OCI-M1 (cell line): Measurements from ENCODE around the gene ANGPTL7.
"Not testable (repeated sequence)": the region's sequence is repeated elsewhere in the genome, so short reads cannot be mapped to it uniquely, and the experiment has no call there.

Experiments used
- DNase-seq: peaks from one replicate; lab custom pipeline; 2025; lab: John Stamatoyannopoulos, UW

The ANGPTL7 gene

DNA sequence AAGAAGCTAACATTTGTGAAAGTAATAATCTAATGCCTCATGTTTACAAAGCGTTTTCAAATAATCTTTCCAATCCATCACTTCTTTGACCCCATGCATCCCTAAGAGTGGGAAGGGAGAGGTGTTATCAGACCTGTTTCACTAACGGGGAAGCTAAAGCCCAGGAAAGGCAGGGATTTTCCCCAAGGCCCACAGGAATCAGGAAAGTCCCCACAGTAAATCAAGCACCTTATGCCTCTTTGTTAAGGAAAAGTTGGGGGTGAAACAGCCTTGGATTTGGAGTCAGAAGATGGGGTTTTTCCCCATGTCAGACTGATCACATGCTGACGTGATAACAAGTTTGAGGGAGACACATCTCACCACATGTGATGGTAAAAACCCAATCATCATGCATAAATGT lies 20.0 kb upstream of the ANGPTL7 start:
- no peak for DNase-seq

DNA sequence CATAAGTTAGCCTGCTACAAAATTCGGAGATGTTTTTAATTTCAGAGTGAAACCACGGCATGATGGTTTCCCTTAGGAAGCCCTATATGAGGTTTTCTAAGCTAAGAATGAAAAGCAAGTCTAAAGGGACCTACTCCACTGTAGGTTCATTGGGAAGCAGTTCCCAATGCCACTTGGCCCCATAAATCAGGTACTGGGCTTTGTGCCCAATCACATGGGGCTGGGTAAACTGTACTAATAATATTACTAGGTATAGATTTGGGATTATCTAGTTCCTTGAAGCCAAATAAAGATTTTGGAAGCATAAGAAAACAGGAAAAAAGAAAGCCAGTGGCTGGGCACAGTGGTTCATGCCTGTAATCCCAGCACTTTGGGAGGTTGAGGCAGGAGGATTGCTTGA lies 19.1 kb upstream of the ANGPTL7 start:
- DNase-seq: no peak

DNA sequence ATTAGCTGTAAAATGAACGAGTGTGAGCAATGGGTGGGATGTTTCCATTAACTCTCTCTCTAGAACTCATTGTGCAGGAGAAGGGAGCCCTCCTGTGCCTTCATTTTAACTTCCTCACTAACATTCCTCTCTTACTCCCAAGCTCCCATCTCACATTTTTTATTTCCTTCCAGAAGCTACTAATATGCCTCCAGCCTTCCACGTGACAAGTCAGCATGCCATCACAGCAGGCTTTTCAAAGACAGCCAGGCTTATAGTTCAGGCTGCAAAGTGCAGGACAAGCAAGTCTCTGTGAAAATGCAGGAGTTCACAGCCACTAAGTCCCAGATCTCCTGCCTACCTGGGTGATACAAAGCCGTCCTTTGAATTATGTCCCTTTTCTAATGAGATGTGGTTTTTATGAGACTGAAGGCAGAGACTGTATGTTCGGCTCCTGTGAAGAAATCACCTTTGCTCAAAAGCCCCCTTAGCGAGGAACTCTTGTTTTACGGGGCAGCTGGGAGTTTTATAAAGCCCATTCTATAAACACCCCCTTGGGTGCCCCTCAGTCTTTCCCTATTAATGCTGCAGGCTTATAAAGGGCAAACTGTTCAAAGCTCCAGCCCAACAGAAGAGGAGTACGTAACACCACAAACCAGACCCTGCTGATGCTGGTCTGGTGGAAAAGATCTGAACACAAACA lies 14.8 kb upstream of the ANGPTL7 start:
- DNase-seq: no peak

- no peak for DNase-seq
These were observed 13.7 kb upstream of the ANGPTL7 start for GRCh38 chr1:11175461-11175860.

GRCh38 chr1:11176081-11176706 lies 13.0 kb upstream of the ANGPTL7 start:
- no peak for DNase-seq

DNA sequence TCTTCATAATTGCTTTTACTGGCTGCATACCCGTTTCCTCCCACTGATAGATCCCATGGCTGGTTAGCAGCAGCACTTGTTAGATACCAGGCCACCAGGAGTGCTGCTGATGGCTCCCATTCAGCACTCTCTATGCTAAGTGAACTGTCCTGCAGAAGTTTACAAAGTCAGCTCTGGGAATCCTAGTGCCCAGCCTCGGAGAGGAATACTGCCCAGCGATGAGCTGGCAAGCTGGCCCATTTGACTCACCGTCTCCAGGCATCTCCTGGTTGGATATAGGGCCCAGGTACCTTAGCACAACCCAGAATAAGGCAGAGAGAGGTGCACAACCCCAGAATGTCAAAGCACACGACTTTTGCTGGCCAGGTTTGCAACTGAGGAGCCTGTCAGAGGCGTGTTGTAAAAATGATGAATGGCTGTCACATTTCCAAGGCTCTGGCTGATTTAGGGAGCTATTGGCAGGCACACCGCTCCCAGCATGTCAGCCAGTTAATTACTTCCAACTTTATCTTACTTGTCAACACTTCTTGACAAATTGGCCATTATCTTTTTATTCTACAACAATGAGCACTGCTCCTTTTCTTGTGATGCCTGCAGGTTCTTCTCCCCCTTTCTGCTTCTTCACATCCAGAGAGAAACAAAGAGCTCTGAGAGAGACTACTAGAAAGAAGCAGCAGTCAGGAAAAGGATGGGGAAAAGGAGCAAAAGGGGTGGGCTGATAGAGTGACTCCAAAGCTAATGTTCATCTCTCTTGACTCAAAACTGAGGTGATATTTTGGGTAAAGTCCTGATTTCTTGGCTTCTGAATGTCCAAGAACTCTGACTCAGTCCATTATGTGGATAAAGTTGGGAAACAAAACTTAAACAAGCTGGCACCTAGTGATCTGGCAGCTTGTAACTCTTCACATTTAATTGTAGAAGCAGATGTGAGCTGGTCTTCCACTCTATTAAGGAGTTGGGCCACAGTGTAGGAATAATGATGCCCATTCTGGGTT lies 10.8 kb upstream of the ANGPTL7 start:
- DNase-seq: no peak

GRCh38 chr1:11179125-11179524 lies 10.0 kb upstream of the ANGPTL7 start:
- DNase-seq: no peak

DNA sequence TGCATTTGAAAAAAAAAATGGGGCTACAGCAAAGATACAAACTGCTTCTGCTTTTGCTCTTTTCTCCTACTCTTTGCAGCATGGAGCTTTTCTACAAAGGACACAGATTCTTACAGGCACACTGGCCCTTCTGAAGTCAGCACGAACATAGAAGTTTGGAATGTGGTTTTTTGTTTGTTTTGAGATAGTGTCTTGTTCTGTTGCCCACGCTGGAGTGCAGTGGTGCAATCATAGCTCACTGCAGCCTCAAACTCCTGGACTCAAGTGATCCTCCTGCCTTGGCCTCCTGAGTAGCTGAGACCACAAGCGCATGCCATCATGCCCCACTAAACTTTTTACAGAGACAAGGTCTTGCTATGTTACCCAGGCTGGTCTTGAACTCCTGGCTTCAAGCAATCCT lies 9.4 kb upstream of the ANGPTL7 start:
- not testable (repeated sequence) for DNase-seq

- DNase-seq: no peak
These were observed 8.8 kb upstream of the ANGPTL7 start for GRCh38 chr1:11180342-11180744.

DNA sequence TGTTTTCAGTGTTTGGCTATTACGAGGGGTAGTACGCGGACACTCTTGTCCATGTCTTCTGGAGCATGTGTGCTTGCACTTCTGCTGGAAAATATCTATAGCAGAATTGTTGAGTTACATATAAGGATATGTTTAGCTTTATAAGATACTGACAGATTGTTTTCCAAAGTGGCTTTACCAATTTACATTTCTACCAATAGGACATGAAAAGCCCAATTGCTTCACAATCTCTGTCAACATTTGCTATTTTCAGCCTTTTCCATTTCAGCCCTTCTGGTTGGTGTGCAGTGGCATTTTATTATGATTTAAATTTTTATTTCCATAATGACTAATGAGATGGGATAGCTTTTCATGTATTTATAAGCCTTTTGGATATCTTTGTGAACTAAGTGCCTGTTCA lies 6.3 kb upstream of the ANGPTL7 start:
- DNase-seq: no peak

GRCh38 chr1:11184973-11185372 lies 4.2 kb upstream of the ANGPTL7 start:
- no peak for DNase-seq

GRCh38 chr1:11187000-11187399 lies 2.2 kb upstream of the ANGPTL7 start:
- DNase-seq: no peak

DNA sequence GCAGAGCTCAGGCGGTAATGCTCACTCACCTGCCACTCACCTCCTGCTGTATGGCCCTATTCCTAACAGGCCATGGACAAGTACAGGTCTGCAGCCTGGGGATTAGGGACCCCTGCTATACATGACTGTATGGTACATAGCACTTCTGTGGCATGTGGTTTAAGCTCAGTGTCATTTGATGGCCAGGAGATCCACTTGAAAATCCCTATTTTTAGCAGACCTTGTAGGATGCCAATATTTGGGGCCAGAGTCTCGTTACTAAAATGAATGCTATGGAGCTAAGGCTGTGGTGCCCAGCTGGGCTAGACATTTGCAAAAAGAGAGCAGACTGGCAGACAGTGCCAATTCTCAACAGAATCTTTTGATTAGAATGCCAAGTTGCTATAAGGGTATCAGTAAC lies 1.7 kb upstream of the ANGPTL7 start:
- DNase-seq: no peak

DNA sequence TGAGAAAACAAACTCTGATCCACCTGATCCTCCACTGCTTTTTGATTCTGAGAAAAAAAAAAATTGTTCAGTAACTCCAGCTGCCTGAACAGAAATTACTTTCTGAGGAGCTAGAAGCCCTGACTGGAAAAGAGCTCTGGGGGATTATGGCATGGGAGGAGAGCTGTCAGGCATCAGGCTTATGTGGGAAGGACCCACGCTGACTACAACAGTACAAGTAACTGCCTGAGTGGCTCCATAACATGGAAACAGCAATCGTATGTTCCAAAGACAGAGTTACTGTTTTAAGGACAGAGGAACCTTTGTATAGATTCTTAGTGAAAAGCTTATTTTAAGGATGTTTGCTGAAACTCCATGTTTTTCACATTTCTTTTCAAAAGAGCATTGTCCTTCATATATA lies 1.2 kb upstream of the ANGPTL7 start:
- DNase-seq: no peak

DNA sequence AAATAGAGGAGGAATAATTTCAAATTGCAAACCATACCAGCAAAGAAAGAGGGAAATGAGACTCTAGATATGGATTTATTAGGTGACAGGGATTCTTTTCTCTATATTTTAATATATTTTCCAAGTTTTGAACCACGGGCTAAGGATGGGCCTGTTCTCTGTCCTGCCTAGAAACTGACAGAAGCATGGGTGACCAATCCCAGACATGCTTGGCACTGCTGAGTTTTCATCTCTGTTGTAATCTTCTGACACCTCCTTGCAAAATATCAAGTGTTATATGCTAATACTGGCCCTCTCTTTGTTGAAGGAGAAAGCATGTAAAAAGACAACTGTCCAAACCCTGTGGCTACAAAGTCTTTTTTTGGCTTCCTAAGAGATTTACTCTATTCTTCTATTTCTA lies 774 bp upstream of the ANGPTL7 start:
- DNase-seq: no peak

GRCh38 chr1:11193376-11193775 lies 4.2 kb downstream of the ANGPTL7 start:
- DNase-seq: no peak

DNA sequence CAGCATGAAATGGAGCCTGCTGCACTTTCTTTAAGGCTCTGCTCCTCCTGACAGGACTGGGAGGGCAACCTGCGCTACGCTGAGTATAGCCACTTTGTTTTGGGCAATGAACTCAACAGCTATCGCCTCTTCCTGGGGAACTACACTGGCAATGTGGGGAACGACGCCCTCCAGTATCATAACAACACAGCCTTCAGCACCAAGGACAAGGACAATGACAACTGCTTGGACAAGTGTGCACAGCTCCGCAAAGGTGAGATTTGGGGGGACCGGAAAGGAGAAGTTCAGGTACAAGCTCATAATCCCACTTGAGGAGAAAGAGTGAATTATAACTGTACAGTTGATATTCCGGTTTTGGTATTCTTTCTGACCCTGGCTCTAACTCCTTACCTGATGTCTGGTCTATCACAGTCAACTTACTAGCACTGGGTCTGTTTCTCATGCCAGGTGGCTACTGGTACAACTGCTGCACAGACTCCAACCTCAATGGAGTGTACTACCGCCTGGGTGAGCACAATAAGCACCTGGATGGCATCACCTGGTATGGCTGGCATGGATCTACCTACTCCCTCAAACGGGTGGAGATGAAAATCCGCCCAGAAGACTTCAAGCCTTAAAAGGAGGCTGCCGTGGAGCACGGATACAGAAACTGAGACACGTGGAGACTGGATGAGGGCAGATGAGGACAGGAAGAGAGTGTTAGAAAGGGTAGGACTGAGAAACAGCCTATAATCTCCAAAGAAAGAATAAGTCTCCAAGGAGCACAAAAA lies 5.4 kb downstream of the ANGPTL7 start:
- DNase-seq: no peak

DNA sequence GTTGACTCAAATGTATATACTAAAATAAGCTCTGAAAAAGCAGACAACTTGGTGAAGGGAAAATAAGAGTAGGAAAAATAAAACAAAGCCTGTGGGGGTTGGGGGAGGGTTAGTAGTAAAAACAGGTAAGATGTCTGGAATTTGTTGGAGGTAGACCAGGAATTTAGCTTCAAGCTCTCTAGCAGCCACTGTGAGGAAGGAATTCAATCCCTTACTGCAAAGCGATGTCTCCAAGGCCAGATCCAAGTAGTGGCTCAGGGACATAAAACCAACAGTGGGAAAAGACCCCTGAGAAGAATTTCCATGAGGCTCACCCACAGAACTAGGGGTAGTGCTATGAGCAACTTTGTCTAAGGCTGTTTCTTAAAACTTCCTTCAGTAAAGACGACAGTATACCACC lies 7.8 kb downstream of the ANGPTL7 start:
- no peak for DNase-seq

- no peak for DNase-seq
These were observed 8.2 kb downstream of the ANGPTL7 start for GRCh38 chr1:11197359-11197758.

GRCh38 chr1:11198257-11198656 lies 9.1 kb downstream of the ANGPTL7 start:
- no peak for DNase-seq

- no peak for DNase-seq
These were observed 9.9 kb downstream of the ANGPTL7 start for GRCh38 chr1:11198851-11199594.
